Neural cell (in vitro differentiated cells): ENCODE data around the gene UVRAG. TPM values are rescaled to one million over a fixed set of nuclear protein-coding genes. Genes with fewer than 3 reads are reported as not detected.

ENCODE experiments used
- H2AFZ ChIP-seq: fragments of 200-600, 300-800 bp; sonication (generic), shearing (Covaris generic); 2 replicates; pipeline ENCODE4 v1.6.0; 2014; ENCODE audit warnings: low read depth, mild to moderate bottlenecking, antibody characterized with exemption, low read length, moderate library complexity
- H3F3A ChIP-seq: fragments of 200-600 bp; shearing (Covaris generic); 2 replicates; pipeline ENCODE4 v1.6.1; 2016; ENCODE audit warnings: mild to moderate bottlenecking, moderate library complexity, mixed read lengths, antibody characterized with exemption, low read length; ENCODE audit not compliant: insufficient read depth, poor library complexity, severe bottlenecking
- H3K27ac ChIP-seq: fragments of 200-600, 300-800 bp; sonication (generic), shearing (Covaris generic); 2 replicates; pipeline ENCODE4 v1.5.1; 2014; ENCODE audit warnings: mild to moderate bottlenecking, low read length, moderate library complexity
- H3K27me3 ChIP-seq: fragments of 300-800, 200-600 bp; sonication (generic), shearing (Covaris generic); 2 replicates; pipeline ENCODE4 v1.6.0; 2014; ENCODE audit warnings: mild to moderate bottlenecking, low read depth, low read length, moderate library complexity; ENCODE audit not compliant: insufficient read depth
- H3K36me3 ChIP-seq: fragments of 300-800, 200-600 bp; sonication (generic), shearing (Covaris generic); 2 replicates; pipeline ENCODE4 v1.5.1; 2014; ENCODE audit warnings: mild to moderate bottlenecking, antibody characterized with exemption, low read length, moderate library complexity; ENCODE audit not compliant: insufficient read depth
- H3K4me2 ChIP-seq: fragments of 300-800, 200-600 bp; sonication (generic), shearing (Covaris generic); 2 replicates; pipeline ENCODE4 v1.6.0; 2014; ENCODE audit warnings: mild to moderate bottlenecking, low read length
- H3K4me3 ChIP-seq: fragments of 300-800, 200-600 bp; sonication (generic), shearing (Covaris generic); 2 replicates; pipeline ENCODE4 v1.5.1; 2014; ENCODE audit warnings: mild to moderate bottlenecking, low read length, moderate library complexity
- H3K79me2 ChIP-seq: fragments of 200-600 bp; shearing (Covaris generic); replicated peaks from 2 replicates; pipeline ENCODE4 v1.6.0; 2014; ENCODE audit warnings: mild to moderate bottlenecking, low read length, moderate library complexity; ENCODE audit not compliant: insufficient read depth
- H3K9ac ChIP-seq: fragments of 300-800, 200-600 bp; sonication (generic), shearing (Covaris generic); 2 replicates; pipeline ENCODE4 v1.6.1; 2016; ENCODE audit warnings: mild to moderate bottlenecking, low read length, mixed read lengths
- H3K9me2 ChIP-seq: fragments of 200-600 bp; shearing (Covaris generic); 2 replicates; pipeline ENCODE4 v1.6.1; 2016; ENCODE audit warnings: mild to moderate bottlenecking, low read length, mixed read lengths; ENCODE audit not compliant: insufficient read depth
- H3K9me3 ChIP-seq: fragments of 200-600, 300-800 bp; sonication (generic), shearing (Covaris generic); 2 replicates; pipeline ENCODE4 v1.6.1; 2016; ENCODE audit warnings: mild to moderate bottlenecking, mixed run types, low read length, moderate library complexity, mixed read lengths
- H4K20me1 ChIP-seq: fragments of 200-600 bp; shearing (Covaris generic); 2 replicates; pipeline ENCODE4 v1.6.1; 2016; ENCODE audit warnings: mild to moderate bottlenecking, mixed run types; ENCODE audit not compliant: insufficient read depth
- CTCF ChIP-seq: fragments of 450-650 bp; IDR thresholded peaks from 2 replicates; pipeline ENCODE4 v1.5.1; 2014; ENCODE audit warnings: antibody characterized with exemption, mild to moderate bottlenecking, moderate library complexity; ENCODE audit not compliant: poor library complexity, severe bottlenecking
- EP300 ChIP-seq: fragments of 450-650 bp; conservative IDR thresholded peaks from 2 replicates; pipeline ENCODE4 v1.6.1; 2014; ENCODE audit warnings: antibody characterized with exemption, mild to moderate bottlenecking, moderate library complexity; ENCODE audit not compliant: poor library complexity, severe bottlenecking
- EZH2 ChIP-seq: fragments of 200-600, 300-800 bp; shearing (Covaris generic), sonication (generic); IDR thresholded peaks from 2 replicates; pipeline ENCODE4 v1.6.1; 2014; ENCODE audit warnings: antibody characterized with exemption, low read length, borderline replicate concordance, mild to moderate bottlenecking; ENCODE audit not compliant: insufficient read depth, poor library complexity, severe bottlenecking
- MXI1 ChIP-seq: fragments of 450-650 bp; conservative IDR thresholded peaks from 2 replicates; pipeline ENCODE4 v1.6.1; 2014; ENCODE audit warnings: antibody characterized with exemption, mild to moderate bottlenecking; ENCODE audit not compliant: poor library complexity, severe bottlenecking
- POLR2AphosphoS5 ChIP-seq: IDR thresholded peaks from 2 replicates; pipeline ENCODE4 v1.6.1; 2012
- RAD21 ChIP-seq: fragments of 450-650 bp; conservative IDR thresholded peaks from 2 replicates; pipeline ENCODE4 v1.6.1; 2014; ENCODE audit warnings: antibody characterized with exemption, mild to moderate bottlenecking, moderate library complexity
- REST ChIP-seq: IDR thresholded peaks from 2 replicates; pipeline ENCODE4 v1.6.1; 2012; ENCODE audit warnings: borderline replicate concordance
- SMC3 ChIP-seq: fragments of 450-650 bp; conservative IDR thresholded peaks from 2 replicates; pipeline ENCODE4 v1.6.1; 2014; ENCODE audit warnings: antibody characterized with exemption, mild to moderate bottlenecking, moderate library complexity; ENCODE audit not compliant: poor library complexity
- TAF1 ChIP-seq: IDR thresholded peaks from 2 replicates; pipeline ENCODE4 v1.6.1; 2012; ENCODE audit warnings: low read depth
- polyA plus RNA-seq: library from polyadenylated mRNA; depleted of rRNA; stranded (reverse); fragments of >200 nt; gene quantifications from 2 replicates; pipeline ENCODE4 v1.2.3, GENCODE V29; 2014

UVRAG gene
- polyA plus RNA-seq, 1 donor from 2014 or later = 31.6 TPM

- Histone ChIP-seq H3K9me3 (no peaks in the 10 kb centered on the region), H3F3A (no peaks in the 10 kb centered on the region), H3K4me2 (no peak overlapping the region), H3K36me3 (no peaks in the 10 kb centered on the region), H3K4me3 (no peak overlapping the region), H2AFZ (no peak overlapping the region), H3K79me2 (no peaks in the 10 kb centered on the region), H4K20me1 (no peaks in the 10 kb centered on the region), H3K27ac (no peak overlapping the region), H3K9ac (no peak overlapping the region), H3K9me2 (no peaks in the 10 kb centered on the region), H3K27me3 (peaks cover 23% of the 10 kb centered on the region)
- no peak for TF ChIP-seq CTCF
Measured at GRCh38 chr11:75773595-75774353, 41.2 kb upstream of the UVRAG start.

- Histone ChIP-seq H3K4me3 (no peak overlapping the region), H3K9me3 (no peaks in the 10 kb centered on the region), H3K27ac (no peak overlapping the region), H3K27me3 (peaks cover 11% of the 10 kb centered on the region), H3K36me3 (no peaks in the 10 kb centered on the region), H3K79me2 (no peaks in the 10 kb centered on the region), H3K4me2 (no peak overlapping the region), H2AFZ (no peak overlapping the region), H4K20me1 (no peaks in the 10 kb centered on the region), H3K9ac (no peak overlapping the region), H3F3A (no peaks in the 10 kb centered on the region), H3K9me2 (no peaks in the 10 kb centered on the region)
- no peak for TF ChIP-seq EZH2
- no peak for TF ChIP-seq SMC3
- TF ChIP-seq EP300 = no peak
- no peak for TF ChIP-seq RAD21
- no peak for TF ChIP-seq CTCF
- no peak for TF ChIP-seq REST
- TF ChIP-seq MXI1 = no peak
- no peak for TF ChIP-seq POLR2AphosphoS5
- TF ChIP-seq TAF1 = no peak
Measured at GRCh38 chr11:75775056-75775455, 40.0 kb upstream of the UVRAG start.
